HUES64 (cell line): ENCODE measurements around the gene SLC44A2.

Experiments
- H3K27ac ChIP-seq: 2 replicates; pipeline ENCODE4 v1.7.0; 2013; ENCODE audit warnings: low read depth, low read length, inconsistent platforms
- H3K27me3 ChIP-seq: 2 replicates; pipeline ENCODE4 v1.6.1; 2013; ENCODE audit warnings: mild to moderate bottlenecking, low read length; ENCODE audit not compliant: insufficient read depth
- H3K36me3 ChIP-seq: 2 replicates; pipeline ENCODE4 v1.6.1; 2013; ENCODE audit warnings: mild to moderate bottlenecking, low read length; ENCODE audit not compliant: insufficient read depth
- H3K4me1 ChIP-seq: 2 replicates; pipeline ENCODE4 v1.6.1; 2013; ENCODE audit warnings: mild to moderate bottlenecking, low read length, moderate library complexity; ENCODE audit not compliant: insufficient read depth
- H3K4me3 ChIP-seq: 2 replicates; pipeline ENCODE4 v1.5.1; 2013; ENCODE audit warnings: mild to moderate bottlenecking, low read length, moderate library complexity
- H3K9ac ChIP-seq: 2 replicates; pipeline ENCODE4 v1.6.1; 2013; ENCODE audit warnings: mild to moderate bottlenecking, low read depth, low read length
- H3K9me3 ChIP-seq: 2 replicates; pipeline ENCODE4 v1.6.1; 2013; ENCODE audit warnings: low read depth, low read length; ENCODE audit not compliant: insufficient read depth
- WGBS: fragments of 150-250, 120-280 bp; methylation state at CpG from one replicate; pipeline ENCODE4 v1.1.7; 2013; ENCODE audit warnings: missing lambda C conversion rate; 5-methylcytosine and 5-hydroxymethylcytosine counted together

SLC44A2 gene

GRCh38 chr19:10686661-10687517, 61.5 kb downstream of the SLC44A2 start:
- Histone ChIP-seq H3K27me3 (no peaks in the 10 kb centered on the region), H3K9me3 (no peaks in the 10 kb centered on the region), H3K4me3 (no peak overlapping the region), H3K27ac (no peak overlapping the region), H3K4me1 (no peaks in the 10 kb centered on the region), H3K9ac (no peak overlapping the region), H3K36me3 (peaks cover 99% of the 10 kb centered on the region)
- 95% methylated on average over 31 of the region's 31 CpGs for WGBS

DNA sequence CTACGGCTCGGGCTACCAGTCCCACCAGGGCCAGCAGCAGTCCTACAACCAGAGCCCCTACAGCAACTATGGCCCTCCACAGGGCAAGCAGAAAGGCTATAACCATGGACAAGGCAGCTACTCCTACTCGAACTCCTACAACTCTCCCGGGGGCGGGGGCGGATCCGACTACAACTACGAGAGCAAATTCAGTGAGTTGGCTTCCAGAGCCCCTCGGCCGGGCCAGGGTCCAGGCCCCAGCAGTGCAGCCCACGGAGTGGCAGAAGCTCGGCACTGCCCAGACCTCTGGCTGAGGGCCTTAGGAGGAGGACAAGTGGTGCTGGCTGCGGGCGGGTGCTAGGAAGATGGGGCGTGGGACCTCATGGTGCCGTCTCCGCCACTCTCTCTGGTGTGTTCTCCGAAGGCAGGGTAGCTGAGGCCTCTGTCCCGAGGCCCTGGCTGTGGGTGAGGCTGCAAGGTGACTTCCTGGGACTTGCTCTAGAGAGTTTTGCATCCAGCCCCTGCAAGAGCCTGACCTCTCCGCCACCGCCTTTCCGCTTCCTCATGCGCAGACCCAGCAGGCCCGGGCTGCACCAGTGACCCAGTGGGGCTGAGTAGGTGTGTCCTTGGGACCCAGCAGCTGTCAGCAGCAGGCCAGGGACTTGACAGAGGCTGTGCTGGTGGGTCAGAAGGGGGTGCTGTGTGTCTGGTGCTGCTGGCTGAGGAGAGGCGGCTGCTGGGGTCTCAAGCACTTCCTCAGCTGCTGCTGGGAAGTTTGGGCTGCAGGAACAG, 62.4 kb downstream of the SLC44A2 start:
- peaks cover 99% of the 10 kb centered on the region for H3K36me3 ChIP-seq
- H3K9ac ChIP-seq, result no peak overlapping the region
- no peak overlapping the region for H3K27ac ChIP-seq
- H3K4me3 ChIP-seq, result no peak overlapping the region
- no peaks in the 10 kb centered on the region for H3K27me3 ChIP-seq
- WGBS, result 95% methylated on average over 25 of the region's 25 CpGs
- H3K9me3 ChIP-seq, result no peaks in the 10 kb centered on the region
- H3K4me1 ChIP-seq, result no peaks in the 10 kb centered on the region

DNA sequence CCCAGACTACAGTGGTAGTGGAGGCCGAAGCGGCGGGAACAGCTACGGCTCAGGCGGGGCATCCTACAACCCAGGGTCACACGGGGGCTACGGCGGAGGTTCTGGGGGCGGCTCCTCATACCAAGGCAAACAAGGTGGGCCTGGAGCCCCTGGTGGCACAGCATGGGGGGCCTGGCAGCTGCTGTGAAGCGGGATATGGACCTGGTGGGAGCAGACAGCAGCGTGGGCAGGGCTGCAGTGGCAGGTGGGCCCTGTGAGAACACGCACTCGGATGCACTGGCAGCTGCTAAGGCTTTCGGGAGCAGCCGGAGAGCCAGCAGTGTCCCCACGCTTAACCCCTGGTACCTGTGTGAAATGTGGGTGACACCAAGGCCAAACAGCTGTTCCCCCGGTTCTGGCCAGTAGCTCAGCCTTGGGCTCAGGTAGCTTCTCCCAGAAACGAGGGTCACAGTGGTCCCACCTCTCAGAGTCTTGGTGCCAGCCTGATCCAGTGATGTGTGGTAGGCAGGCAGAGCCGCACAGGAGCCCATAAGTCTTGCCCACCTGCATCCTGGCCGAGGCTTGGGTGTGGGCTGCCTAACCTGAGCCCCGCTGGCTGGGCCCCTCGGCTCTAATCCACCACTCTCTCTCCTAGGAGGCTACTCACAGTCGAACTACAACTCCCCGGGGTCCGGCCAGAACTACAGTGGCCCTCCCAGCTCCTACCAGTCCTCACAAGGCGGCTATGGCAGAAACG, 63.4 kb downstream of the SLC44A2 start:
- no peak overlapping the region for H3K27ac ChIP-seq
- H3K9me3 ChIP-seq, result no peaks in the 10 kb centered on the region
- WGBS, result 96% methylated on average over 27 of the region's 27 CpGs
- no peaks in the 10 kb centered on the region for H3K4me1 ChIP-seq
- peaks cover 89% of the 10 kb centered on the region for H3K36me3 ChIP-seq
- no peak overlapping the region for H3K4me3 ChIP-seq
- no peak overlapping the region for H3K9ac ChIP-seq
- no peaks in the 10 kb centered on the region for H3K27me3 ChIP-seq

GRCh38 chr19:10690341-10690781, 65.0 kb downstream of the SLC44A2 start:
- no peaks in the 10 kb centered on the region for H3K4me1 ChIP-seq
- H3K36me3 ChIP-seq, result peaks cover 73% of the 10 kb centered on the region
- no peak overlapping the region for H3K27ac ChIP-seq
- no peaks in the 10 kb centered on the region for H3K27me3 ChIP-seq
- 96% methylated on average over 7 of the region's 7 CpGs for WGBS
- H3K4me3 ChIP-seq, result no peak overlapping the region
- H3K9me3 ChIP-seq, result no peaks in the 10 kb centered on the region
- no peak overlapping the region for H3K9ac ChIP-seq

GRCh38 chr19:10691178-10691881, 66.0 kb downstream of the SLC44A2 start:
- no peak overlapping the region for H3K9ac ChIP-seq
- WGBS, result 96% methylated on average over 23 of the region's 23 CpGs
- H3K4me1 ChIP-seq, result no peaks in the 10 kb centered on the region

GRCh38 chr19:10691883-10692282, 66.5 kb downstream of the SLC44A2 start:
- WGBS, result 95% methylated on average over 5 of the region's 5 CpGs

More at GRCh38 chr19:10691178-10691881, 66.0 kb downstream of the SLC44A2 start:
- H3K27ac ChIP-seq, result no peak overlapping the region
- H3K27me3 ChIP-seq, result no peaks in the 10 kb centered on the region
- no peaks in the 10 kb centered on the region for H3K9me3 ChIP-seq
- no peak overlapping the region for H3K4me3 ChIP-seq
- H3K36me3 ChIP-seq, result peaks cover 63% of the 10 kb centered on the region

GRCh38 chr19:10692673-10693264, 67.4 kb downstream of the SLC44A2 start:
- Histone ChIP-seq H3K36me3 (peaks cover 49% of the 10 kb centered on the region), H3K27ac (no peak overlapping the region; the same call in 1 of the 2 replicates), H3K4me3 (no peak overlapping the region), H3K9ac (no peak overlapping the region), H3K9me3 (no peaks in the 10 kb centered on the region), H3K27me3 (no peaks in the 10 kb centered on the region), H3K4me1 (no peaks in the 10 kb centered on the region)
- 94% methylated on average over 5 of the region's 5 CpGs for WGBS

More at GRCh38 chr19:10691883-10692282, 66.5 kb downstream of the SLC44A2 start:
- no peak overlapping the region for H3K4me3 ChIP-seq
- H3K27ac ChIP-seq, result no peak overlapping the region
- peaks cover 57% of the 10 kb centered on the region for H3K36me3 ChIP-seq
- no peak overlapping the region for H3K9ac ChIP-seq
- no peaks in the 10 kb centered on the region for H3K4me1 ChIP-seq
- H3K27me3 ChIP-seq, result no peaks in the 10 kb centered on the region
- no peaks in the 10 kb centered on the region for H3K9me3 ChIP-seq
